ENCODE data around the gene PRRT2.

The PRRT2 gene

GRCh38 chr16:29848420-29849297 is 36.7 kb downstream of the PRRT2 start:
- in situ Hi-C loops (cut with HindIII; ENCODE audit: low pct_ligation_motif_present, low pct_unique_long_range_greater_than_20kb, low sequenced_read_pairs), result no loop called here
- DNase-seq, result peak; percentile 76

- in situ Hi-C loops (cut with HindIII; ENCODE audit: low pct_ligation_motif_present, low pct_unique_long_range_greater_than_20kb, low sequenced_read_pairs), result no loop called here
Measured at GRCh38 chr16:29849505-29849904, 37.5 kb downstream of the PRRT2 start.

DNA sequence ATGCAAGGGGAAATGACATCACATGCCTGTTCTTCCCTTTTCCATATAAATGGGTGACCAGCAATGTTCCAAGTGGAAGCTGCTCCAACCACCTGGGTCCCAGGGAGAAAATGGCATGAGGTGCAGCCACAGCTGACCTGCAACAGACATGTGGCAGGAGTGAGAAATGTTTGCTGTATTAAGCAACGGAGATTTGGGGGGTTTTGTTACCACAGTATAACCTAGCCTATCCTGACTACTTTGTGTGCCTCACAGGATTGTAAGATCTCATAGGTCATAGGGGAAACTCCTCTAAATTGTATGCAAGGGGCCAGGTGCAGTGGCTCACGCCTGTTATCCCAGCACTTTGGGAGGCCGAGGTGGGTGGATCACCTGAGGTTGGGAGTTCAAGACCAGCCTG is 39.0 kb downstream of the PRRT2 start:
- in situ Hi-C loops (cut with HindIII; ENCODE audit: low pct_ligation_motif_present, low pct_unique_long_range_greater_than_20kb, low sequenced_read_pairs), result no loop called here

More at GRCh38 chr16:29849505-29849904, 37.5 kb downstream of the PRRT2 start:
- no peak for DNase-seq

DNA sequence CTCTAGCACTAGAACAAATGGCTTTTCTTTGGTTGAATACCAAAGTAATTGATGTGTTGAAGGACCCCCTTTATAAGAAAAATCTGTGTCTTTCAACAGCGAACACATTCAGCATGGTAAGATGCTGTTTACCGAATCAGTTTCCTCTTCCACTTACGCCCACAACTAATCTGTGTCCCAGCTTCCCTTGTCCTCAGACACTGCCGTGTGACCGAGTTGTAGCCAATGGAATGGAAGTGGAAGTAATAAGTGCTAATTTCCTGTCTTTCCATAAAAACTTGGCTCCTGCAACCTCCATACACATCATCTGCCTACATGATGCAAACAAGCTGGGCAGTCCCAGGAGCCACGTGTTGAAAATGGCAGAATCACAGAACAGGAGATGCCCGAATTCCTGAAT is 40.7 kb downstream of the PRRT2 start:
- in situ Hi-C loops (cut with HindIII; ENCODE audit: low pct_ligation_motif_present, low pct_unique_long_range_greater_than_20kb, low sequenced_read_pairs), result no loop called here
- DNase-seq, result no peak

More for the DNA sequence above, 39.0 kb downstream of the PRRT2 start:
- DNase-seq, result no peak

DNA sequence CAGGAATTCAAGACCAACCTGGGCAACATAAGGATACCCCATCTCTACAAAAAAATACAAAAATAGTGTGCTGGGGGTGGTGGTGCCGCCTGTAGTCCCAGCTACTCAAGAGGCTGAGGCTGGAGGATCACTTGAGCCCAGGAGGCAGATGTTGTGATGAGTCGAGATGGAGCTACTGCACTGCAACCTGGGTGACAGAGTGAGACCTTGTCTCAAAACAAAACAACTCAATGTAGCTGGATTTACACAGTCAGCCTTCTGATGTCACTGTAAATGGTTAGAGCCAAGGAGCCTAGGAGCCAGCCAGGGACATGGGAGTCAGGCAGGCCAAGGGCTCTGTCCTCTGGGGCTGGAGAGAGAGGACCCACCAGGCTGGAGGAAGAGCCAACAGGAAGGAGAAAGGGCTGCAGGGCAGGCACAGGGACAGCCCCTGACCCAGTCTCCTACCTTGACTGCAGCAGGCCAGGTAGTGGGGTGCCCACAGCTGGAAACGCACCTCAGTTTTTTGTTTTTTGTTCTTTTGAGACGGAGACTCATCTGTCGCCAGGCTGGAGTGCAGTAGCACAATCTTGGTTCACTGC is 42.6 kb downstream of the PRRT2 start:
- in situ Hi-C loops (cut with HindIII; ENCODE audit: low pct_ligation_motif_present, low pct_unique_long_range_greater_than_20kb, low sequenced_read_pairs), result no loop called here
- no peak for DNase-seq

- in situ Hi-C loops (cut with HindIII; ENCODE audit: low pct_ligation_motif_present, low pct_unique_long_range_greater_than_20kb, low sequenced_read_pairs), result no loop called here
- DNase-seq, result no peak
Measured at GRCh38 chr16:29857133-29857760, 45.3 kb downstream of the PRRT2 start.

GRCh38 chr16:29858149-29858849 is 46.3 kb downstream of the PRRT2 start:
- no peak for DNase-seq
- in situ Hi-C loops (cut with HindIII; ENCODE audit: low pct_ligation_motif_present, low pct_unique_long_range_greater_than_20kb, low sequenced_read_pairs), result no loop called here

GRCh38 chr16:29858974-29859373 is 47.0 kb downstream of the PRRT2 start:
- in situ Hi-C loops (cut with HindIII; ENCODE audit: low pct_ligation_motif_present, low pct_unique_long_range_greater_than_20kb, low sequenced_read_pairs), result no loop called here
- DNase-seq, result no peak

DNA sequence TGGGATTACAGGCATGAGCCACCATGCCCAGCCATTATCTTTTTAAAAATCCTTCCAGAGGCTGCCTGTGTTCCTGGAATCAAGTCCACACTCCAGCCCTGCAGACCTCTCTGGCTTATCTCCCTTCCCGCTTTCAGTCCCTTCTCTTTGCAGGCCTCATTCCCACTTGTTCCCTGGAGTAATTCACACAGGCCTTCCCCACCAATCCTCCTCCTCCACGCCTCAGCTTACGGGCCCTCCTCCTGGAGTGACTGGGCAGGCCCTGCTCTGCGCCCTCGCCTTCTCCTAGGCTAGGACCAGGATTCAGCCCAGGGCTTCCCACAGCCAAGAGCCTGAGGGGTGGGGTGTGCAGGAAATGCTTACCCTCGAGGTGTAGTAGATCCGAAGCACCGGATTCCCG is 48.2 kb downstream of the PRRT2 start:
- DNase-seq, result no peak
- in situ Hi-C loops (cut with HindIII; ENCODE audit: low pct_ligation_motif_present, low pct_unique_long_range_greater_than_20kb, low sequenced_read_pairs), result no loop called here

DNA sequence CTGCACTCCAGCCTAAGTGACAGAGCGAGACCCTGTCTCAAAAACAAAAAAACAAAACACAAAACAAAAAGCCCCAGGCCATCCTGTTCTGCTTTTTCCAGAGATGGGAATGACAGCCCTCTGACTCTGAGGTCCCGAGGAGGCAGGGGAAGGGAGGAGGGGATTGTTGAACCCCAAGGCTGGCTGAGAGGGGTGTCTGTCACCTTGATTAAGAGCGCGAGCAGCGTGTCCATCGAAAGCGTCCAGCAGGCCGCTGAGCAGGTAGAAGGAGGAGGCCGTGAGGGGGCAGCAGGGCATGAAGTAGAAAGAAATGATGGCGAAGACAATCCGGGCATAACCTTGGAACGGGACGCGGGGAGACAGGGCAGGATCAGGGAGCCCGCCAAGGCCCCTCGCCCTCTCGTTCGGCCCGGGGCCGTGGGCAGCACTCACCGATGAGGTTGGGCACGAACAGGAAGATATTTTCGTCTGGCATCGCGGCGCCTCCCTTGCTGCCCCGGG is 50.4 kb downstream of the PRRT2 start:
- in situ Hi-C loops (cut with HindIII; ENCODE audit: low pct_ligation_motif_present, low pct_unique_long_range_greater_than_20kb, low sequenced_read_pairs), result no loop called here
- peak; percentile 52 for DNase-seq

GRCh38 chr16:29862884-29863668 is 51.1 kb downstream of the PRRT2 start, which contains the start of gene CDIPT:
CDIPT (minus strand) TSS chr16:29863226; CDS start chr16:29862857, 369 bp downstream.
- peak; percentile 99 for DNase-seq
- in situ Hi-C loops (cut with HindIII; ENCODE audit: low pct_ligation_motif_present, low pct_unique_long_range_greater_than_20kb, low sequenced_read_pairs), result no loop called here

GRCh38 chr16:29863669-29863984 is 51.6 kb downstream of the PRRT2 start:
- in situ Hi-C loops (cut with HindIII; ENCODE audit: low pct_ligation_motif_present, low pct_unique_long_range_greater_than_20kb, low sequenced_read_pairs), result no loop called here
- no peak for DNase-seq

- no peak for DNase-seq
- in situ Hi-C loops (cut with HindIII; ENCODE audit: low pct_ligation_motif_present, low pct_unique_long_range_greater_than_20kb, low sequenced_read_pairs), result no loop called here
Measured at GRCh38 chr16:29864205-29864604, 52.2 kb downstream of the PRRT2 start.
